ENCODE measurements around the gene LITAFD. TPM values are rescaled to one million over a fixed set of nuclear protein-coding genes. Genes with fewer than 3 reads are reported as not detected.

LITAFD gene
- total RNA-seq, result not detected in 2 replicates

GRCh38 chr16:8882041-8882617 lies at the start of gene LITAFD:
Gene LITAFD (plus strand): TSS chr16:8882351. CDS start chr16:8884356, 2,005 bp downstream.

GRCh38 chr16:8868416-8869211 lies 13.5 kb upstream of the LITAFD start, which contains the start of gene CARHSP1:
Gene CARHSP1 (minus strand): TSS chr16:8869006. CDS start chr16:8859328, 9,678 bp downstream.

Other genes starting within 250 kb of the LITAFD start
- gene ABAT, start 207.7 kb upstream of the LITAFD start, total RNA-seq, result 0.91 and 1.3 TPM in 2 replicates
- gene TMEM186, start 84.7 kb upstream of the LITAFD start, total RNA-seq, result 6.4 and 6.8 TPM in 2 replicates
- gene PMM2, start 84.5 kb upstream of the LITAFD start, total RNA-seq, result 27.6 and 29.5 TPM in 2 replicates
- gene CARHSP1, start 13.3 kb upstream of the LITAFD start, total RNA-seq, result 109 and 122 TPM in 2 replicates
- 41.0 and 65.9 TPM in 2 replicates for gene USP7, start 81.6 kb downstream of the LITAFD start, total RNA-seq
- 64.3 and 81.2 TPM in 2 replicates for gene HAPSTR1, start 209.3 kb downstream of the LITAFD start, total RNA-seq

Measured in epithelial cell of umbilical artery (primary cell).